Colonic mucosa (tissue), 4 donors: ENCODE measurements around the gene RABGAP1L. TPM values are rescaled to one million over a fixed set of nuclear protein-coding genes. Genes with fewer than 3 reads are reported as not detected.
A peak's percentile ranks its signal among the peaks of the same experiment; 100 is the strongest.

Experiments
- DNase-seq: peaks from one replicate; pipeline ENCODE4 v3.0.0-alpha.2; 2020
- H3K27ac ChIP-seq: fragments of 200-600 bp; one replicate; pipeline ENCODE4 v1.8.0; 2021
- H3K27me3 ChIP-seq: fragments of 200-600 bp; one replicate; pipeline ENCODE4 v1.8.0; 2021
- H3K36me3 ChIP-seq: fragments of 200-600 bp; one replicate; pipeline ENCODE4 v1.8.0; 2021
- H3K4me1 ChIP-seq: fragments of 200-600 bp; one replicate; pipeline ENCODE4 v1.8.0; 2021; ENCODE audit warnings: mild to moderate bottlenecking
- H3K4me3 ChIP-seq: fragments of 200-600 bp; one replicate; pipeline ENCODE4 v1.8.0; 2021
- H3K9ac ChIP-seq, 2 donors: one replicate each; pipeline ENCODE4 v1.7.0; 2013; ENCODE audit warnings: control low read depth in 2 of 2, low read depth in 2 of 2, low read length in 2 of 2
- H3K9me3 ChIP-seq: fragments of 200-600 bp; one replicate; pipeline ENCODE4 v1.8.0; 2021
- CTCF ChIP-seq: fragments of 200-600 bp; IDR thresholded peaks from one replicate; pipeline ENCODE4 v1.8.0; 2022; ENCODE audit warnings: antibody characterized with exemption, mild to moderate bottlenecking
- intact Hi-C: fragments of 100-400 bp; cut with DNase I; formaldehyde crosslinking; loops from one replicate; pipeline ENCODE4 v1.14.1; 2022
- total RNA-seq, 2 donors: library from RNA; stranded (reverse); fragmentation: NEBNext Ultra II Directional in 1 of 2; extraction: Animal tissue kit (Norgen Biotek cat#: 25700) in 1 of 2; gene quantifications; one replicate each; pipeline ENCODE4 v1.2.1, GENCODE V29; 2021
- donor health status: healthy.
- donor health status: DM: no; HTN: no; CAD: no.
- donor health status: DM: no; HTN: no; CAD: no.

Gene RABGAP1L
- total RNA-seq, 2 donors from 2014 or later, result 50.3 to 87.0 TPM

- Histone ChIP-seq H3K27ac (peak overlapping the region; percentile 49), H3K9me3 (no peaks in the 10 kb centered on the region)
- TF ChIP-seq CTCF, result no peak
These were observed 200.1 kb downstream of the RABGAP1L start for GRCh38 chr1:174359454-174359805.

DNA sequence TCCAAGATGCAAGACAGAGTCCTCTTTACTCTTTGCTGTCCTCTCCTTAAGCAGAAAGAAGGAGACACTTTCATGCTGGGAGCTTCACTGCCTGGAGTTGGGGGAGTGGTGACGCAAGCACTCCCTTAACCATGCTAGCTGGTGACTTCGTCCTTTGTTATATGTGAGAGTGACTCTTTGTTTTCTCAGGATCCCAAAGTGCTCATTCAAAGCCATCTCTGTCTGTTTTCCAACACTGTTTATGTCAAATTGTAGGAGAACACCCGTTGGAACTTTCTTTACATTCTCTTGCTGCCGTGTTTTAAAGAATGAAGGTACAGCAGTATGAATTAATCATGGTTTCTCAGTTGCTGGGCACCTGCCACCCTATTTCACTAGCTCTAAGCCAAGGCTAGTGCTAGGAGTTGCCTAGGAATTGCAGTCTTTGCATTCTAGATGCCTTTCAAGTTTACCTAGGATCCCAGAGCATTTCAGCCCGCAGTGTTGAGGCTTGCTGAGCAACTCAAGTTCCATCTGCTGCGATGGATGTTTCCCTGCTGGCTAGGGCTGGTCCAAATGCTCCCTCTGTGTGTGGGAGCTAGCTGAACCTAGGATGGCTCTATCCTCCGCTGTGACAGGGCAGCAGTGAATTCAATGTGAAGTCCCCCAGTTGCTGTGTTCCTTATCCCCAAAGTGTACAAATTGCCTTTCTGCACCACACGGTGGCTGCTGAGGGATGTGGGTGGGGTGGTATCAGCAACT lies 205.8 kb downstream of the RABGAP1L start:
- no peaks in the 10 kb centered on the region for H3K36me3 ChIP-seq
- H3K4me1 ChIP-seq, result no peaks in the 10 kb centered on the region
- H3K27ac ChIP-seq, result no peak overlapping the region
- no peak for TF ChIP-seq CTCF
- no peak overlapping the region for H3K4me3 ChIP-seq
- intact Hi-C loops, result no loop called here
- no peaks in the 10 kb centered on the region for H3K27me3 ChIP-seq
- no peak for DNase-seq
- H3K9ac ChIP-seq, result no peak overlapping the region
- H3K9me3 ChIP-seq, result no peaks in the 10 kb centered on the region

More at GRCh38 chr1:174359454-174359805, 200.1 kb downstream of the RABGAP1L start:
- intact Hi-C loops, result no loop called here
- no peak for DNase-seq
- H3K36me3 ChIP-seq, result no peaks in the 10 kb centered on the region
- H3K4me3 ChIP-seq, result no peak overlapping the region
- H3K27me3 ChIP-seq, result no peaks in the 10 kb centered on the region
- peaks cover 4% of the 10 kb centered on the region for H3K4me1 ChIP-seq
- H3K9ac ChIP-seq, result no peak overlapping the region

DNA sequence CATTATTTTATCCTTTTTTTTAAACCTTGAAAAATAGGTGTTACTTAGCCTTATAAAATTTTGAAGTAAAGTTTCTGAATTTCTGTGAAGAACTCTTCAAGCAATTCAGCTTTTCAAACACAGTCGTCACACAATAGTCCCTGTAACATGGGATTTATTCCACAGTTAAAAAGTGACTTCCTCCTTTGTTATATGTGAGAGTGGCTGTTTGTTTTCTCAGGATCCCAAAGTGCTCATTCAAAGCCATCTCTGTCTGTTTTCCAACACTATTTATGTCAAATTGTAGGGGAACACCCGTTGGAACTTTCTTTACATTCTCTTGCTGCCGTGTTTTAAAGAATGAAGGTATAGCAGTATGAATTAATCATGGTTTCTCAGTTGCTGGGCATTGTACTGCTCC lies 207.6 kb downstream of the RABGAP1L start:
- intact Hi-C loops, result no loop called here
- no peak overlapping the region for H3K9ac ChIP-seq
- DNase-seq, result no peak
- H3K27ac ChIP-seq, result no peak overlapping the region
- no peak overlapping the region for H3K4me3 ChIP-seq
- no peaks in the 10 kb centered on the region for H3K4me1 ChIP-seq
- H3K36me3 ChIP-seq, result no peaks in the 10 kb centered on the region
- no peak for TF ChIP-seq CTCF
- no peaks in the 10 kb centered on the region for H3K9me3 ChIP-seq
- H3K27me3 ChIP-seq, result no peaks in the 10 kb centered on the region

DNA sequence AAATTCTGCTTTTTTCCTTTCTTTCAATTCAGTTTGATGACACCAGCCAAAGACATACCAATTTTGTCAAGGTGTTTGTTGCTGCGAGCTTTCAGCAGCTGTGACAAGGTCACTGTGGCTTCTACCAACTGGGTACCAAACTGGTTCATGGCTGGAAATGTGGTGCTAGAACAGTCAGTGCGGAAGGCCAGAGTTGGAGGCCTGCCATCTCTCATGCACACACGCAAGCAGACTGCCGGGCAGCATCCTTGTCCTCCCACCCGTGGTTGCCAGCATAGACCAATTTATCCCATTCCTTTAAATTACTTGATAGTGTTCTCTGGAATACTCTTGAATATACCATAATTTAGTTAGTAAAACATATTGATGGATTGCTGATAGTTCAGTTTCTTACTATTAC lies 208.6 kb downstream of the RABGAP1L start:
- DNase-seq, result no peak
- intact Hi-C loops, result no loop called here
- no peaks in the 10 kb centered on the region for H3K4me1 ChIP-seq

DNA sequence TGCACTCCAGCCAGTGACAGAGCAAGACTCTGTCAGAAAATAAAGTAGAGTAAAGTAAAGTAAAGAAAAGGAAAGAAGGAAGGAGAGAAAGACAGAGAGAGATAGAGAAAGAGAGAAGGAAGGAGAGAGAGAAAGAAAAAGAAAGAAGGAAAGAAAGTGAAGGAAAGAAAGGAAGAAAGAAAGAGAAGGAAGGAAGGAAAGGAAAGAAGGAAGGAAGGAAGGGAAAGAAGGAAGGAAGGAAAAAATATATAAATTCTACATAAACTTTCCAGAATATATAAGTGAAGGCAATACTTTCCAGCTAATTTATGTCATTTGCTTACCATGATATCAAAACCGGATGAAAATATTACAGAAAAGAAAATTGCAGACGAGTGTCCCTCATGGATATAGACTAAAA lies 216.7 kb downstream of the RABGAP1L start:
- H3K36me3 ChIP-seq, result no peaks in the 10 kb centered on the region
- TF ChIP-seq CTCF, result no peak
- no peaks in the 10 kb centered on the region for H3K27me3 ChIP-seq
- H3K4me3 ChIP-seq, result no peak overlapping the region
- intact Hi-C loops, result no loop called here
- no peaks in the 10 kb centered on the region for H3K4me1 ChIP-seq
- DNase-seq, result no peak
- H3K9ac ChIP-seq, result no peak overlapping the region
- H3K9me3 ChIP-seq, result no peaks in the 10 kb centered on the region
- no peak overlapping the region for H3K27ac ChIP-seq

More for the DNA sequence above, 208.6 kb downstream of the RABGAP1L start:
- H3K9me3 ChIP-seq, result no peaks in the 10 kb centered on the region
- no peaks in the 10 kb centered on the region for H3K27me3 ChIP-seq
- H3K9ac ChIP-seq, result no peak overlapping the region
- H3K4me3 ChIP-seq, result no peak overlapping the region
- TF ChIP-seq CTCF, result no peak
- H3K36me3 ChIP-seq, result no peaks in the 10 kb centered on the region
- no peak overlapping the region for H3K27ac ChIP-seq
